ENCODE measurements around the gene FAM151A.

DNA sequence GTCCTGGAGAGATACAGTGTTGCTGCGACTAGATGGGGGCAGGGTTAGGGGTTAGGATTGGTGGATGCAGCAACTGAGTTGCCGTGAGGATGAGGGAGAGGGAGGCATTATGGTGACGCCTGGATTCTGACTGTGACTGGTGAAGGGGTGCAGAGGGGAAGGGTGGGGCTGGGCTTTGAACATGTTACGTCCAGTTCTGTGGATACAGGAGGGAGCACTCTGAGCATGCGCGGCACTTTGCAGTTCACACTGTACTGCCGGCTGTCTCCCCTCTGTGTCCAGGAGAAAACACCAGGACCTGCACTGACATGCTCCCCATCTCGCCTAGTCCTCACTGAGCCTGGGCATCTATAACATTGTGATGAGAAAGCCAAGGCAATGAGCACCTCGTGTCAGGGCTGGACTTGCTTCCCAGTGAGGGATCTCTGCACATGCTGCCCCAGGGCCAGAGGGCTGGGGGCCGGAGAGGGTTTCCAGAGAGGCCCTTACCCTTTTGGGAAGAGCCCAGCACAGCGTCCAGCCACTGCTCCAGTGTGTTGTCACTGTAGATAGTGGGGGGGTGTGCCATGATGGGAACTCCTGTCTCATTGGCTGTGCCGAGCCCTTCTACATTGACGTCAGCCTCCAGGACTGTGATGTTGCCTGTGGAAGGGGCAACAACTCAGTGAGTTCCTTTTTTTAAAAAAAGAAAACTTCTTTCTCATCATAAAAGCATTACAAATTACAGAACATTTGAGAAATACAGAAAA is 7.6 kb downstream of the FAM151A start:
- TF ChIP-seq, protein P1, sequence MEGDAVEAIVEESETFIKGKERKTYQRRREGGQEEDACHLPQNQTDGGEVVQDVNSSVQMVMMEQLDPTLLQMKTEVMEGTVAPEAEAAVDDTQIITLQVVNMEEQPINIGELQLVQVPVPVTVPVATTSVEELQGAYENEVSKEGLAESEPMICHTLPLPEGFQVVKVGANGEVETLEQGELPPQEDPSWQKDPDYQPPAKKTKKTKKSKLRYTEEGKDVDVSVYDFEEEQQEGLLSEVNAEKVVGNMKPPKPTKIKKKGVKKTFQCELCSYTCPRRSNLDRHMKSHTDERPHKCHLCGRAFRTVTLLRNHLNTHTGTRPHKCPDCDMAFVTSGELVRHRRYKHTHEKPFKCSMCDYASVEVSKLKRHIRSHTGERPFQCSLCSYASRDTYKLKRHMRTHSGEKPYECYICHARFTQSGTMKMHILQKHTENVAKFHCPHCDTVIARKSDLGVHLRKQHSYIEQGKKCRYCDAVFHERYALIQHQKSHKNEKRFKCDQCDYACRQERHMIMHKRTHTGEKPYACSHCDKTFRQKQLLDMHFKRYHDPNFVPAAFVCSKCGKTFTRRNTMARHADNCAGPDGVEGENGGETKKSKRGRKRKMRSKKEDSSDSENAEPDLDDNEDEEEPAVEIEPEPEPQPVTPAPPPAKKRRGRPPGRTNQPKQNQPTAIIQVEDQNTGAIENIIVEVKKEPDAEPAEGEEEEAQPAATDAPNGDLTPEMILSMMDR (IDR thresholded peaks at IDR 0.05; ENCODE audit: extremely low read depth in 1 of 2, insufficient read depth in 1 of 2, low read depth in 1 of 2, low read length in 2 of 2) = no peak
- no peak for TF ChIP-seq EZH2 (IDR thresholded peaks at IDR 0.05; ENCODE audit: borderline replicate concordance, low read depth, low read length, severe bottlenecking)
- no peak for TF ChIP-seq POLR2A (IDR thresholded peaks at IDR 0.05; ENCODE audit: low read depth, low read length)
- TF ChIP-seq, protein P2, sequence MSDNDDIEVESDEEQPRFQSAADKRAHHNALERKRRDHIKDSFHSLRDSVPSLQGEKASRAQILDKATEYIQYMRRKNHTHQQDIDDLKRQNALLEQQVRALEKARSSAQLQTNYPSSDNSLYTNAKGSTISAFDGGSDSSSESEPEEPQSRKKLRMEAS (IDR thresholded peaks at IDR 0.05; ENCODE audit: insufficient read depth, insufficient read length) = no peak
- TF ChIP-seq JUN (IDR thresholded peaks at IDR 0.05; ENCODE audit: borderline replicate concordance, insufficient read depth, insufficient read length, low read depth) = no peak
- no peak for TF ChIP-seq POLR2AphosphoS5 (IDR thresholded peaks at IDR 0.05; ENCODE audit: insufficient read depth, low read depth, low read length)
- TF ChIP-seq FOS (IDR thresholded peaks at IDR 0.05; ENCODE audit: borderline replicate concordance, insufficient read depth, low read length) = no peak
- TF ChIP-seq MYC (IDR thresholded peaks at IDR 0.05; ENCODE audit: low read depth, low read length) = no peak
- TF ChIP-seq GATA2 (IDR thresholded peaks at IDR 0.05; ENCODE audit: insufficient read depth, insufficient read length, low read depth, low read length) = no peak

All from endothelial cell of umbilical vein (primary cell).